HG03469 (cell line): Measurements from ENCODE around the gene ARHGAP10.
"Not testable (repeated sequence)": the region's sequence is repeated elsewhere in the genome, so short reads cannot be mapped to it uniquely, and the experiment has no call there.

Experiments
- ATAC-seq: cut with Tn5 transposase; IDR thresholded peaks from one replicate; pipeline ENCODE4 v1.9.1; 2021; ENCODE audit warnings: mild to moderate bottlenecking, moderate library complexity, moderate number of reproducible peaks; ENCODE audit not compliant: unreplicated experiment

Gene ARHGAP10

GRCh38 chr4:148078061-148078460 is 346.2 kb downstream of the ARHGAP10 start:
- ATAC-seq = no peak

GRCh38 chr4:148079961-148080360 is 348.1 kb downstream of the ARHGAP10 start:
- no peak for ATAC-seq

GRCh38 chr4:148081267-148081666 is 349.4 kb downstream of the ARHGAP10 start:
- no peak for ATAC-seq

- ATAC-seq = no peak
Observed at GRCh38 chr4:148081745-148082144, 349.9 kb downstream of the ARHGAP10 start.

- not testable (repeated sequence) for ATAC-seq
Observed at GRCh38 chr4:148083073-148083472, 351.2 kb downstream of the ARHGAP10 start.

- ATAC-seq = no peak
Observed at GRCh38 chr4:148089624-148090023, 357.7 kb downstream of the ARHGAP10 start.

- ATAC-seq = no peak
Observed at GRCh38 chr4:148090029-148090428, 358.1 kb downstream of the ARHGAP10 start.

GRCh38 chr4:148090503-148091476 is 358.9 kb downstream of the ARHGAP10 start:
- no peak for ATAC-seq

- ATAC-seq = no peak
Observed at GRCh38 chr4:148091896-148092295, 360.0 kb downstream of the ARHGAP10 start.

GRCh38 chr4:148092316-148093014 is 360.6 kb downstream of the ARHGAP10 start:
- ATAC-seq = no peak

GRCh38 chr4:148093065-148093464 is 361.2 kb downstream of the ARHGAP10 start:
- no peak for ATAC-seq

- no peak for ATAC-seq
Observed at GRCh38 chr4:148094149-148094548, 362.3 kb downstream of the ARHGAP10 start.

- ATAC-seq = no peak
Observed at GRCh38 chr4:148095346-148095923, 363.5 kb downstream of the ARHGAP10 start.

- no peak for ATAC-seq
Observed at GRCh38 chr4:148097801-148098200, 365.9 kb downstream of the ARHGAP10 start.

- ATAC-seq = no peak
Observed at GRCh38 chr4:148101235-148101634, 369.3 kb downstream of the ARHGAP10 start.

GRCh38 chr4:148101790-148102189 is 369.9 kb downstream of the ARHGAP10 start:
- ATAC-seq = no peak

GRCh38 chr4:148103597-148104355 is 371.9 kb downstream of the ARHGAP10 start:
- no peak for ATAC-seq

- ATAC-seq = no peak
Observed at GRCh38 chr4:148108766-148109165, 376.9 kb downstream of the ARHGAP10 start.

GRCh38 chr4:148109216-148109615 is 377.3 kb downstream of the ARHGAP10 start:
- ATAC-seq = no peak

GRCh38 chr4:148110169-148110568 is 378.3 kb downstream of the ARHGAP10 start:
- no peak for ATAC-seq
